ENCODE results near the gene LHFPL6. TPM values are rescaled to one million over a fixed set of nuclear protein-coding genes. Genes with fewer than 3 reads are reported as not detected.

The LHFPL6 gene
- total and polyA plus RNA-seq, 9 of the 15 experiments (the other 6 are each of a cell fraction or from before 2014, with no cell fraction given), result 0.18 TPM; not detected in 8

- DNase-seq (ENCODE audit: extremely low read depth in 1 of 4, low spot score in 3 of 4) (no peak), FAIRE-seq (no peak), ATAC-seq (no peak)
- no peaks in the 10 kb centered on the region for H3K36me3 ChIP-seq (ENCODE audit: control insufficient read depth, insufficient read depth, low read length)
- no peaks in the 10 kb centered on the region for H3K9me3 ChIP-seq (replicated peaks; ENCODE audit: control insufficient read depth, insufficient read depth, low read depth, low read length)
- H3K4me3 ChIP-seq, result no peak overlapping the region
- H3K27me3 ChIP-seq (ENCODE audit: control insufficient read depth in 2 of 2, insufficient read depth in 2 of 2, low read length in 2 of 2), result no peaks in the 10 kb centered on the region
- H3K79me2 ChIP-seq (ENCODE audit: control insufficient read depth, insufficient read depth, low read length), result no peaks in the 10 kb centered on the region
- WGBS (ENCODE audit: insufficient coverage, low coverage, missing lambda C conversion rate), result 0% methylated on average over 4 of the region's 4 CpGs
- TF ChIP-seq THAP7 (CRISPR knock-in tag; IDR thresholded peaks at IDR 0.05) (no peak), ZC3H11A (IDR thresholded peaks at IDR 0.05; ENCODE audit: low read depth, low read length) (no peak), CC2D1A (IDR thresholded peaks at IDR 0.05) (no peak), CCAR2 (IDR thresholded peaks at IDR 0.05; ENCODE audit: low read depth, low read length) (no peak)
- TF ChIP-seq, protein P1, sequence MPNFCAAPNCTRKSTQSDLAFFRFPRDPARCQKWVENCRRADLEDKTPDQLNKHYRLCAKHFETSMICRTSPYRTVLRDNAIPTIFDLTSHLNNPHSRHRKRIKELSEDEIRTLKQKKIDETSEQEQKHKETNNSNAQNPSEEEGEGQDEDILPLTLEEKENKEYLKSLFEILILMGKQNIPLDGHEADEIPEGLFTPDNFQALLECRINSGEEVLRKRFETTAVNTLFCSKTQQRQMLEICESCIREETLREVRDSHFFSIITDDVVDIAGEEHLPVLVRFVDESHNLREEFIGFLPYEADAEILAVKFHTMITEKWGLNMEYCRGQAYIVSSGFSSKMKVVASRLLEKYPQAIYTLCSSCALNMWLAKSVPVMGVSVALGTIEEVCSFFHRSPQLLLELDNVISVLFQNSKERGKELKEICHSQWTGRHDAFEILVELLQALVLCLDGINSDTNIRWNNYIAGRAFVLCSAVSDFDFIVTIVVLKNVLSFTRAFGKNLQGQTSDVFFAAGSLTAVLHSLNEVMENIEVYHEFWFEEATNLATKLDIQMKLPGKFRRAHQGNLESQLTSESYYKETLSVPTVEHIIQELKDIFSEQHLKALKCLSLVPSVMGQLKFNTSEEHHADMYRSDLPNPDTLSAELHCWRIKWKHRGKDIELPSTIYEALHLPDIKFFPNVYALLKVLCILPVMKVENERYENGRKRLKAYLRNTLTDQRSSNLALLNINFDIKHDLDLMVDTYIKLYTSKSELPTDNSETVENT (CRISPR knock-in tag; IDR thresholded peaks at IDR 0.05), result no peak
- H3K9me1 ChIP-seq (ENCODE audit: control insufficient read depth, insufficient read depth, low read length), result no peaks in the 10 kb centered on the region
- in situ Hi-C loops (cut with MboI), result no loop called here
- no peaks in the 10 kb centered on the region for H3K4me1 ChIP-seq (replicated peaks in 1 of 2; ENCODE audit: control insufficient read depth in 2 of 2, insufficient read depth in 2 of 2, low read length in 2 of 2)
- no peaks in the 10 kb centered on the region for H4K20me1 ChIP-seq (replicated peaks; ENCODE audit: control insufficient read depth, insufficient read depth, low read length)
- H3K9ac ChIP-seq (ENCODE audit: insufficient read depth in 1 of 2, low read depth in 2 of 2, low read length in 2 of 2), result no peak overlapping the region
- POLR2A ChIA-PET, result interaction anchor here (0.6 to 1.1 kb wide), 2 partner anchors 18 to 43 kb away, joined by 3 to 4 read pairs; no protein-coding TSS in a partner anchor
- intact Hi-C loops (cut with micrococcal nuclease), result no loop called here
- CTCF ChIA-PET (ENCODE audit: low intra/inter-chr PET ratio), result no interaction called here
- BruUV-seq (replicated peaks), result no TSS peak
- no peak overlapping the region for H3K27ac ChIP-seq (ENCODE audit: extremely low read depth, low read depth, low read length)
- no peak overlapping the region for H2AFZ ChIP-seq (ENCODE audit: low read depth, low read length)
- H3K4me2 ChIP-seq (ENCODE audit: insufficient read depth, low read length), result no peak overlapping the region
These were observed 151.1 kb downstream of the LHFPL6 start for GRCh38 chr13:39451860-39452301.
